Islet of Langerhans (tissue), 1 donor: ENCODE results near the gene OSBPL2.

Source experiments
- FAIRE-seq: peaks from one replicate; lab custom pipeline; 2011; peaks lifted over from hg19 to GRCh38; lab: Jason Lieb, UNC

Gene OSBPL2

DNA sequence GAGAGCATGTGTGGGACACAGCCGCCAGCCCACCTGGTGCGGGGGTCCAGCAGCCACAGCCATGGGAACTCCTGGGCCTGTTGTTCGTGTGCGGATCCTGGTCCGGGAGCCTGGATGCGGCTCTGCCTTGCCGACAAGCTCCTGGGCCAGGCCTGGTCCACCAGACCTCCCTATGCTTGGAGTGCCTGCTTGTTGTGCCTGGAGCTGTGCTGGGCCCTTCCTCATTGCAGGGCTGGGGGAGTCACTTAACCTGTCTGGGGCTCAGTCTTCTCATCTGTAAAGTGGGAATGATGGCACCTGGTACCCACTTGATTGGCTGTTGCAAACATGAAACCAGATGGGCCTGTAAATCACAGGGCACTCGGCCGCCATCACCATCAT, 2.6 kb upstream of the OSBPL2 start:
- FAIRE-seq, result no peak

GRCh38 chr20:62236200-62236599, 2.1 kb upstream of the OSBPL2 start:
- FAIRE-seq, result no peak

DNA sequence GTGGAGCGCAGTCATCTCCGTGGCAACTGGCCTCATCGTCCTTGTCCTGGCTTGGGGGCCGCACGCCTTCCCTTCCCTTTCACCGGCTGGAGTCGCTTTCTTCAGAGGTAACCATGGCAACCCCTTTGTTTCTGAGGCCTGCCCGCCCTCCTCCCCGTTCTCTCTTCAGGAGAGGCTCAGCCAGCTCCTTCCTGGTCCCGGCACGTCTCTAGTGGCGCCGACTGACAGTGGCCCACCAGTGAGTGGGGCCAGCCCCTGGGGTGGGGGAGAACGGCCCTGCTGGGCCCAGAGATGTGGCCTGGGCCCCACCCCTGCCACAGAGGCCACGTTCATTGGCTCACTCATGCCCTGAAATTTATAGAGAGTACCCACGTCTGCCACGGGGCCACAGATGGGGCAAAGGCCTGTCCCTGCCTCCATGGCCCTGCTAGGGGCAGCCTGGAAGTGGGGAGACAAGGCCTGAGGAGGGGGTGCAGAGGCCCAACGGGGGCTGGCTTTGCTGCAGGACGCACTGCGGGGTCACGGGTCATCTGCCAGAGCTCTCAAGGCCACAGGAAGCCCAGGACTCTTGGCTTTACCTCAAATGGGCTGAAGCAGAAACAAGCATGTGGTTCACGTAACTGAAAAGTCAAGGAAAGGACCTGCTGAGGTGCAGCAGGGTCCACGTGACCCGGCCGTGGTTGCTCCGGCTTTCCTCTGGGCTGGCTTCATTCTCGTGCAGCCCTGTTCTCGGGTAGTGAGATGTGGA, 1.4 kb upstream of the OSBPL2 start:
- no peak for FAIRE-seq

DNA sequence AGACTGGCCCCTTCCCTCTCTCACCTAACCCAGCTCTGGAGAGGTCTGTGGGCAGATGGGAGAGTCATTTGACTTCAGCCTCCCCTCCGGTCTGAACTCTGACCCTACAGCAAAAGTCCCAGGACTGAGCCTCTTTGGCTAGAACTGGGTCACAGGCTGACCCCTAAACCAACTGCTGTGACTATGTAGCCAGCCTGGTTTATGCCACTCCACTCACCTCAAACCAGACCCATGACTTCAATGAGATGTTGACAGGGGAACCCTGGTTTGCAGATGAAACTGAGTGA, 864 bp upstream of the OSBPL2 start:
- no peak for FAIRE-seq

- FAIRE-seq, result no peak
Observed at GRCh38 chr20:62238569-62239277, 402 bp downstream of the OSBPL2 start.

DNA sequence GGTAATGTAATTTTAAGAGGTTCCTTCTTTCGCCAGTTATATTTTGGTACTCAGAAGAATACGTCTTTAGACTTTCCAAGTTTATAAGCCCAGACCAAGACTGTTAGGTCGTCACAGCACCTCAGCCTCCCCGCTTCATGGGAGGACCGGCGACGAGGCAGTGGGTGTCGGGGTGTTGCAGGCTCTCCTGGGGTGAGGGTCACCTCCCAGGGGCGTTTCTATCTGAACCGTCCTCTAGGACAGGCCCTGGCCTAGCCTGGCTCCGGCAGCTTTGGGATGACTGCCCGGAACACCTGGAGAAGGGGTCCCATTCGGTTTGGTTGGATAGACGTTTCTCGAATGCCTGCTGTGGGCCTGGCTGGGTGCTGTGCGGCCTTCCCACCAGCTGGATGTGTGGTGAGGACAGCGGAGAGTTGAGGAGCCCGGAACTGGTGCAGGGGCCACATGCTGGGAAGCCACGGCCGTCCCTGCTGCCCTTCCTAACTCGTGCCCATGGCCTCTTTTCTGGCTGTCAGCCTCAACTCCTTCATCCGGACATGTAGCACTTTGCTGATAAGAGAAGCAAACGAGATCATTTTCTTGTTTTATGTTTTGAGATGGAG, 1.1 kb downstream of the OSBPL2 start:
- FAIRE-seq, result no peak

DNA sequence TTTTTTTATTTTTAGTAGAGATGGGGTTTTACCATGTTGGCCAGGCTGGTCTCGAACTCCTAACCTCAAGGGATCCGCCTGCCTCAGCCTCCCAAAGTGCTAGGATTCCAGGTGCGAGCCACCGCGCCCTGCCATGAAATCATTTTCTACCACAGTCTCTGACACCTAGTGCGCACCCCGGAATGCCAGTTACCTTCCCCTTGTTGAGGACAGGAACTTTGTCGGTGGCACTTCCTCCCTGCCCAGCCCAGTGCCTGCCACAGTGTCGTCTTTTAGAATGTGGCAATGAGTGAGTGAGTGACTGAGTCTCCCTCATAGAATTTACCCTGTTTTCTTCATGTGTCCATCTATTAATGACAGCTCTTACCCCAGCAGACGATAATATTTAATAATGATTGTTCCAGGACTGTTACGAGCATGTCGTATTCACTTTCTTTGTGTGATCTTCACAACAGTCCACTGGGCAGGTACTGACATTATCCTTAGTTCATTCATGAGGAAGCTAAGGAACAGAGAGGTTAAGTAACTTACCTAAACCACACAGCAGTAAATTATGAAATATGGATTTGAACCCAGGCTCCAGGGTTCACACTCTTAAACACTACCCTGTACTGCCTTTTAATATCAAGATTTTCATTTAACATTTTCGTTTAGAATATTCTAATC, 1.8 kb downstream of the OSBPL2 start:
- FAIRE-seq, result no peak

GRCh38 chr20:62241506-62241905, 3.2 kb downstream of the OSBPL2 start:
- no peak for FAIRE-seq

GRCh38 chr20:62242176-62242575, 3.9 kb downstream of the OSBPL2 start:
- no peak for FAIRE-seq

DNA sequence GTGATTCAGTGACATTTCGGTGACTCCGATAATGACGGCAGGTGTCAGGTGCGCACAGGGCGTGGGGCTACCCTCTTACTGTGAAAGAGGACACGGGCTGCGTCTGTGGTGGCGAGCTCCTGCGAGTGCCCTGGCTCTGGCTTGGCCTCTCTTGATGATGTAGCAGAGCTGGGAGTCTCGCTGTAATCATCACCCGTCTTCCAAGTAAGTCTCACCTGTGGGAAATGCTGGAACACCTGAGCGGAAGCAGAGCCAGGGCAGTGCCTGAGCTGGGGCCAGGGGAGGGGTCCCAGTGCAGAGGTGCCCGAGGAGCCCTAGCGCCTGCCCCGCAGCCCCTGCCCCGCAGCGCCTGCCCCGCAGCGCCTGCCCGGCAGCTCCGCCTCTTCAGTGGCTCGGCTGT, 4.8 kb downstream of the OSBPL2 start:
- FAIRE-seq, result no peak

DNA sequence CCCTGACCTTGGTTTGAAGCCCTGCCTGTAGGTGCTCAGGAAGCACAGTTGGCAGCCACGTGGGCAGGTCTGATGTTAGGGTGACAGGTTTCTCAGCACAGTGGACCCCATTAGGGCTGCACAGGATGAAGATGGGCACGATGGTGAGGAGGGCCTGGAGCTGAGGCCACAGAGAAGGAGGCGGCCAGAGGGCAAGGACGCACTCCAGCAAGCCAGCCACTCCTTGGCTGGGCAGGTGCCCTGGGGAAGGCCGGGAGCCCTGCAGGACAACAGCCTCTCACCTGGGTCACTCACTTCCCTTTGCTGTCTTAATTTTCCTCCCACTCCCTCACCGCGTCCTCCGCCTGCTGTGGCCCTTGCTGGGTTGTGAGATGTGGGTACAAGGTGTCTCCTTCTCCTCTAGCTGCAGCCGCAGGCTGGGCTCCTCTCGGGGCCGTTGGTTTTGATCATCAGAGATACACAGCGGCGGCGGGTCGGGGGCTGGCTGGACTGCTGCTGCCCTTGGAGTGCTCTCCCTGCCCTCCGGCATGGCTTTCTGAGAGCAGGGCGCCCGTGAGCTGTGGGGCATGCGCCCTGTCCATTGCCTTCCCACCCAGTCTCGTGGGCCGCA, 5.7 kb downstream of the OSBPL2 start:
- FAIRE-seq, result no peak

GRCh38 chr20:62244644-62245108, 6.4 kb downstream of the OSBPL2 start:
- FAIRE-seq, result no peak

- no peak for FAIRE-seq
Observed at GRCh38 chr20:62245911-62246280, 7.6 kb downstream of the OSBPL2 start.

DNA sequence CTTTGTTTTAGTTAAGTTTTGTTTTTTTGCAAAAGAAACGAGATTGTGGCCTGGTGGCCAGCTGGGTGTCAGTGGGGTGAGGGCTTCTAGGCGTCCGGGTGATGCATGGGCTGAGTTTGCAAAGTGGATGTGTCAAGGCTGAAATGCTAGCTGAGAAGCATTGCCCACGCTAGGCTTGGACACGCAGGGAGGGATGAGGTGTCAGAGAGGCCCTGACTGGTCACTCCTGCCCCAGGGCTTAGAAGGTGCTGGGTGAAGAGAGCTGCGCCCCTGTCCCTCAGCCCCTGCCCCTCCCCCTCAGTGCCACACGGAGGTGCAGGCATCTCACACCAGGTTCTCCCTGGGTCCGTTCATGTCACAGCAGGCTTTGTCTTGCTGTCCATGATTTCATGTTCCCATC, 8.1 kb downstream of the OSBPL2 start:
- no peak for FAIRE-seq

- FAIRE-seq, result no peak
Observed at GRCh38 chr20:62246872-62247652, 8.7 kb downstream of the OSBPL2 start.

- no peak for FAIRE-seq
Observed at GRCh38 chr20:62248890-62249560, 10.7 kb downstream of the OSBPL2 start.

DNA sequence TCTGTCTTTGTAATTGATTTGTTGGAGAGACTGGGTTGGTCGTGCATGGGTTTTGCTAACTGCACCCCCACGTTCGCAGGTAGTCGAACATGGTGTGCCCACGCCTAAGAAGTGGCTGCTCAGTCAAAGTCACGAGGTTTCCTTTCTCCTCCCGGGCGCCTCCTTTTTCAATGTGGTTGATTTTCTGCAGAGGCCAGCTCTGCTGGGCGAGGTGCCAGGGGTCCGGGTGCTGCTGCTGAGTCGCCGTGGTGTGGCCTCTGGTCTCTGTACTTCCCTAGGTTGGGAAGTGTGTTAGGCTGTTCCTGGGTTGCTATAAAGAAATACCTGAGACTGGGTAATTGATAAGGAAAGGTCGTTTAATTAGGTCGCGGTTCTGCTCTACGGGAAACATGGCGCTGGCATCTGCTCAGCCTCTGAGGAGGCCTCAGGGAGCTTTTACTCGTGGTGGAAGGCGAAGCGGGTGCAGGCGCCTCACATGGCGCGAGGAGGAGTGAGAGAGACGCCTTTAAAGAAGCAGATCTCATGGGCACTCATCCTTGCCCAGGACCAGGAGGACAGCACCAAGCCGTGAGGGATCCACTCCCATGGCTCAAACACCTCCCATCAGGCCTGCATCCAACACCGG, 14.1 kb downstream of the OSBPL2 start:
- no peak for FAIRE-seq

- no peak for FAIRE-seq
Observed at GRCh38 chr20:62253398-62253797, 15.1 kb downstream of the OSBPL2 start.

GRCh38 chr20:62254021-62254724, 15.9 kb downstream of the OSBPL2 start:
- FAIRE-seq, result no peak

DNA sequence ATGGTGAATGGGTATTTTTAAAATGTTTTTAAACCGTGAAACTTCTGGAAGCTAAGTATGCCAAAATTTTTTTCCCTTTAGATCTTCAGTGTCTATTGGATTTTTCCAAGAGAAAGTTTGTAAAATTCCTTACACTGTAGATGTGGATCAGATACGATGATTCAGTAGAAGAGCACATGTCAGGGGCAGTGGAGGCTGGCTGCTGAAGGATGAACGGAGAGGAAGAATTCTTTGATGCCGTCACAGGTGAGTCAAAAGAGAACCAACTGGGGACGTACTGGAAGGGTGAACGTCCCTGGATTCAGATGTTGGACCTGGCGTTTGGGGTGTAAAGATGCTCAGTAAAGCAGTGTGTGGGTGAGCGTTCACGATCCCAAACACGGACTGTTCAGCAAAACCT, 17.7 kb downstream of the OSBPL2 start:
- no peak for FAIRE-seq
